SK-N-SH treated with all-trans-retinoic acid at 6 μM for 48 hours (cell line): ENCODE data around the gene KCNJ13.

Experiments
- ATAC-seq: fragments of 200-7000 bp; cut with Tn5 transposase; 3 replicates; pipeline ENCODE4 v1.9.1; 2020; ENCODE audit warnings: mild to moderate bottlenecking, moderate library complexity
- ARNTL ChIP-seq: fragments of 450-650 bp; formaldehyde crosslinking; IDR thresholded peaks from 2 replicates; pipeline ENCODE4 v1.5.0; 2020; ENCODE audit warnings: low read depth, mild to moderate bottlenecking, moderate library complexity, borderline replicate concordance
- CSDC2 ChIP-seq: fragments of 250-450 bp; sonication (Bioruptor Pico); IDR thresholded peaks from 2 replicates; pipeline ENCODE4 v1.5.0; 2020; ENCODE audit warnings: mild to moderate bottlenecking, moderate library complexity
- CSRNP3 ChIP-seq: fragments of 250-450 bp; sonication (Bioruptor Pico); IDR thresholded peaks from 2 replicates; pipeline ENCODE4 v1.5.1; 2021; ENCODE audit warnings: mild to moderate bottlenecking, moderate library complexity
- ESRRG ChIP-seq: fragments of 250-450 bp; sonication (Bioruptor Pico); IDR thresholded peaks from 2 replicates; pipeline ENCODE4 v1.6.1; 2021; ENCODE audit warnings: mild to moderate bottlenecking
- GLIS3 ChIP-seq: fragments of 250-450 bp; sonication (Bioruptor Pico); IDR thresholded peaks from 2 replicates; pipeline ENCODE4 v1.5.0; 2020; ENCODE audit warnings: mild to moderate bottlenecking, moderate library complexity
- ISL1 ChIP-seq: fragments of 250-450 bp; sonication (Bioruptor Pico); IDR thresholded peaks from 2 replicates; pipeline ENCODE4 v2.1.2; 2022; ENCODE audit warnings: mild to moderate bottlenecking, moderate library complexity
- OSR1 ChIP-seq: fragments of 250-450 bp; sonication (Bioruptor Pico); IDR thresholded peaks from 2 replicates; pipeline ENCODE4 v1.8.0; 2022; ENCODE audit warnings: moderate library complexity, mild to moderate bottlenecking, inconsistent platforms
- PATZ1 ChIP-seq: fragments of 250-450 bp; sonication (Bioruptor Pico); IDR thresholded peaks from 2 replicates; pipeline ENCODE4 v1.8.0; 2020; ENCODE audit warnings: mild to moderate bottlenecking, moderate library complexity, borderline replicate concordance
- PPARA ChIP-seq: fragments of 250-450 bp; sonication (Bioruptor Pico); IDR thresholded peaks from 2 replicates; pipeline ENCODE4 v1.5.0; 2020; ENCODE audit warnings: mild to moderate bottlenecking, borderline replicate concordance
- RARB ChIP-seq: fragments of 250-450 bp; sonication (Bioruptor Pico); IDR thresholded peaks from 2 replicates; pipeline ENCODE4 v1.8.0; 2021; ENCODE audit warnings: mild to moderate bottlenecking, moderate library complexity
- SNAI2 ChIP-seq: fragments of 250-450 bp; sonication (Bioruptor Pico); IDR thresholded peaks from 2 replicates; pipeline ENCODE4 v1.5.0; 2020; ENCODE audit warnings: mild to moderate bottlenecking, moderate library complexity
- ZC3H10 ChIP-seq: fragments of 250-450 bp; sonication (Bioruptor Pico); IDR thresholded peaks from 2 replicates; pipeline ENCODE4 v1.5.1; 2021; ENCODE audit warnings: mild to moderate bottlenecking, moderate library complexity
- ZFP3 ChIP-seq: fragments of 250-450 bp; sonication (Bioruptor Pico); IDR thresholded peaks from 2 replicates; pipeline ENCODE4 v1.5.0; 2020; ENCODE audit warnings: mild to moderate bottlenecking, moderate library complexity
- ZFP30 ChIP-seq: fragments of 450-650 bp; formaldehyde crosslinking; IDR thresholded peaks from 2 replicates; pipeline ENCODE4 v1.5.0; 2022; ENCODE audit warnings: mild to moderate bottlenecking, moderate library complexity
- ZNF565 ChIP-seq: fragments of 450-650 bp; formaldehyde crosslinking; conservative IDR thresholded peaks from 2 replicates; pipeline ENCODE4 v1.5.0; 2020; ENCODE audit warnings: low read depth, mild to moderate bottlenecking, moderate library complexity
- ZNF70 ChIP-seq: fragments of 450-650 bp; formaldehyde crosslinking; IDR thresholded peaks from 2 replicates; pipeline ENCODE4 v1.5.0; 2020; ENCODE audit warnings: mild to moderate bottlenecking, moderate library complexity
- ZNF8 ChIP-seq: fragments of 450-650 bp; formaldehyde crosslinking; IDR thresholded peaks from 2 replicates; pipeline ENCODE4 v1.5.0; 2020; ENCODE audit warnings: mild to moderate bottlenecking, moderate library complexity
- TF ChIP-seq, protein P1 (sequence below): fragments of 250-450 bp; sonication (Bioruptor Pico); IDR thresholded peaks from 2 replicates; pipeline ENCODE4 v1.5.1; 2020; ENCODE audit warnings: low read depth, mild to moderate bottlenecking, moderate library complexity
- TF ChIP-seq, protein P2 (sequence below): fragments of 250-450 bp; sonication (Bioruptor Pico); IDR thresholded peaks from 2 replicates; pipeline ENCODE4 v1.5.0; 2020; ENCODE audit warnings: mild to moderate bottlenecking, moderate library complexity
- TF ChIP-seq, protein P3 (sequence below): fragments of 250-450 bp; sonication (Bioruptor Pico); IDR thresholded peaks from 2 replicates; pipeline ENCODE4 v1.8.0; 2021; ENCODE audit warnings: low read depth, mild to moderate bottlenecking, moderate library complexity, borderline replicate concordance

KCNJ13 gene

GRCh38 chr2:232776435-232776834, at the start of gene KCNJ13:
Gene KCNJ13, minus strand, starts transcription at chr2:232776565. Its CDS starts 5,203 bp downstream, at chr2:232771362.
- no peak for ATAC-seq
- TF ChIP-seq ZC3H10 (CRISPR knock-in tag) (no peak), ESRRG (CRISPR knock-in tag) (no peak), ZNF70 (CRISPR knock-in tag) (no peak), GLIS3 (CRISPR knock-in tag) (no peak), OSR1 (CRISPR knock-in tag) (no peak), SNAI2 (no peak), ZFP30 (CRISPR knock-in tag) (no peak), PATZ1 (CRISPR knock-in tag) (no peak), CSRNP3 (CRISPR knock-in tag) (no peak), ARNTL (no peak), ZNF565 (CRISPR knock-in tag) (no peak), ZFP3 (CRISPR knock-in tag) (no peak), ISL1 (CRISPR knock-in tag) (no peak)
- TF ChIP-seq, protein P1, sequence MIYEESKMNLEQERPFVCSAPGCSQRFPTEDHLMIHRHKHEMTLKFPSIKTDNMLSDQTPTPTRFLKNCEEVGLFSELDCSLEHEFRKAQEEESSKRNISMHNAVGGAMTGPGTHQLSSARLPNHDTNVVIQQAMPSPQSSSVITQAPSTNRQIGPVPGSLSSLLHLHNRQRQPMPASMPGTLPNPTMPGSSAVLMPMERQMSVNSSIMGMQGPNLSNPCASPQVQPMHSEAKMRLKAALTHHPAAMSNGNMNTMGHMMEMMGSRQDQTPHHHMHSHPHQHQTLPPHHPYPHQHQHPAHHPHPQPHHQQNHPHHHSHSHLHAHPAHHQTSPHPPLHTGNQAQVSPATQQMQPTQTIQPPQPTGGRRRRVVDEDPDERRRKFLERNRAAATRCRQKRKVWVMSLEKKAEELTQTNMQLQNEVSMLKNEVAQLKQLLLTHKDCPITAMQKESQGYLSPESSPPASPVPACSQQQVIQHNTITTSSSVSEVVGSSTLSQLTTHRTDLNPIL (CRISPR knock-in tag), result no peak
- TF ChIP-seq, protein P2, sequence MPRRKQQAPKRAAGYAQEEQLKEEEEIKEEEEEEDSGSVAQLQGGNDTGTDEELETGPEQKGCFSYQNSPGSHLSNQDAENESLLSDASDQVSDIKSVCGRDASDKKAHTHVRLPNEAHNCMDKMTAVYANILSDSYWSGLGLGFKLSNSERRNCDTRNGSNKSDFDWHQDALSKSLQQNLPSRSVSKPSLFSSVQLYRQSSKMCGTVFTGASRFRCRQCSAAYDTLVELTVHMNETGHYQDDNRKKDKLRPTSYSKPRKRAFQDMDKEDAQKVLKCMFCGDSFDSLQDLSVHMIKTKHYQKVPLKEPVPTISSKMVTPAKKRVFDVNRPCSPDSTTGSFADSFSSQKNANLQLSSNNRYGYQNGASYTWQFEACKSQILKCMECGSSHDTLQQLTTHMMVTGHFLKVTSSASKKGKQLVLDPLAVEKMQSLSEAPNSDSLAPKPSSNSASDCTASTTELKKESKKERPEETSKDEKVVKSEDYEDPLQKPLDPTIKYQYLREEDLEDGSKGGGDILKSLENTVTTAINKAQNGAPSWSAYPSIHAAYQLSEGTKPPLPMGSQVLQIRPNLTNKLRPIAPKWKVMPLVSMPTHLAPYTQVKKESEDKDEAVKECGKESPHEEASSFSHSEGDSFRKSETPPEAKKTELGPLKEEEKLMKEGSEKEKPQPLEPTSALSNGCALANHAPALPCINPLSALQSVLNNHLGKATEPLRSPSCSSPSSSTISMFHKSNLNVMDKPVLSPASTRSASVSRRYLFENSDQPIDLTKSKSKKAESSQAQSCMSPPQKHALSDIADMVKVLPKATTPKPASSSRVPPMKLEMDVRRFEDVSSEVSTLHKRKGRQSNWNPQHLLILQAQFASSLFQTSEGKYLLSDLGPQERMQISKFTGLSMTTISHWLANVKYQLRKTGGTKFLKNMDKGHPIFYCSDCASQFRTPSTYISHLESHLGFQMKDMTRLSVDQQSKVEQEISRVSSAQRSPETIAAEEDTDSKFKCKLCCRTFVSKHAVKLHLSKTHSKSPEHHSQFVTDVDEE (CRISPR knock-in tag), result no peak
- TF ChIP-seq, protein P3, sequence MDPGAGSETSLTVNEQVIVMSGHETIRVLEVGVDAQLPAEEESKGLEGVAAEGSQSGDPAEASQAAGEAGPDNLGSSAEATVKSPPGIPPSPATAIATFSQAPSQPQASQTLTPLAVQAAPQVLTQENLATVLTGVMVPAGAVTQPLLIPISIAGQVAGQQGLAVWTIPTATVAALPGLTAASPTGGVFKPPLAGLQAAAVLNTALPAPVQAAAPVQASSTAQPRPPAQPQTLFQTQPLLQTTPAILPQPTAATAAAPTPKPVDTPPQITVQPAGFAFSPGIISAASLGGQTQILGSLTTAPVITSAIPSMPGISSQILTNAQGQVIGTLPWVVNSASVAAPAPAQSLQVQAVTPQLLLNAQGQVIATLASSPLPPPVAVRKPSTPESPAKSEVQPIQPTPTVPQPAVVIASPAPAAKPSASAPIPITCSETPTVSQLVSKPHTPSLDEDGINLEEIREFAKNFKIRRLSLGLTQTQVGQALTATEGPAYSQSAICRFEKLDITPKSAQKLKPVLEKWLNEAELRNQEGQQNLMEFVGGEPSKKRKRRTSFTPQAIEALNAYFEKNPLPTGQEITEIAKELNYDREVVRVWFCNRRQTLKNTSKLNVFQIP (CRISPR knock-in tag), result no peak

- no peak for TF ChIP-seq ARNTL
- TF ChIP-seq OSR1 (CRISPR knock-in tag), result no peak
- TF ChIP-seq ZFP3 (CRISPR knock-in tag), result no peak
- TF ChIP-seq ESRRG (CRISPR knock-in tag), result no peak
- ATAC-seq, result no peak
Measured at GRCh38 chr2:232817756-232818155, 41.4 kb upstream of the KCNJ13 start.

- ATAC-seq, result no peak
- TF ChIP-seq, protein P3 (CRISPR knock-in tag), result no peak
- TF ChIP-seq SNAI2 (no peak), ZFP30 (CRISPR knock-in tag) (no peak), ESRRG (CRISPR knock-in tag) (no peak), CSDC2 (CRISPR knock-in tag) (no peak), ZNF70 (CRISPR knock-in tag) (no peak), ARNTL (no peak), ZNF8 (CRISPR knock-in tag) (no peak), ISL1 (CRISPR knock-in tag) (no peak), ZC3H10 (CRISPR knock-in tag) (no peak), PPARA (no peak), RARB (CRISPR knock-in tag) (no peak), PATZ1 (CRISPR knock-in tag) (no peak), ZFP3 (CRISPR knock-in tag) (no peak)
- TF ChIP-seq, all 23 proteins: peak for 0
Measured at GRCh38 chr2:232816657-232817056, 40.3 kb upstream of the KCNJ13 start.
